Uterus (tissue), 4 donors: Measurements from ENCODE around the gene ANO4. TPM values are rescaled to one million over a fixed set of nuclear protein-coding genes. Genes with fewer than 3 reads are reported as not detected.
"Not testable (repeated sequence)": the region's sequence is repeated elsewhere in the genome, so short reads cannot be mapped to it uniquely, and the experiment has no call there.

Experiments used
- DNase-seq, 2 donors: peaks; one replicate each; pipeline ENCODE4 v3.0.0-alpha.2; 2019 to 2020
- H3K27ac ChIP-seq, 2 donors: fragments of 200-600 bp; sonication (generic); 1 replicate in 1 of 2; 2 replicates in 1 of 2; pipeline ENCODE4 v1.5.1; 2016 to 2018
- H3K27me3 ChIP-seq, 2 donors: fragments of 200-600 bp; sonication (generic); one replicate each; pipeline ENCODE4 v1.5.1; 2018 to 2019; ENCODE audit warnings: control low read depth in 1 of 2
- H3K36me3 ChIP-seq, 2 donors: fragments of 200-600 bp; sonication (generic); one replicate each; pipeline ENCODE4 v1.5.1; 2019; ENCODE audit warnings: control low read depth in 1 of 2
- H3K4me1 ChIP-seq, 2 donors: fragments of 200-600 bp; sonication (generic); one replicate each; pipeline ENCODE4 v1.5.1; 2018 to 2019; ENCODE audit warnings: control low read depth in 1 of 2
- H3K4me3 ChIP-seq, 2 donors: fragments of 200-600 bp; sonication (generic); 1 replicate in 1 of 2; 2 replicates in 1 of 2; pipeline ENCODE4 v1.5.1; 2018 to 2019; ENCODE audit warnings: mild to moderate bottlenecking in 1 of 2
- H3K9me3 ChIP-seq, 2 donors: fragments of 200-600 bp; sonication (generic); one replicate each; pipeline ENCODE4 v1.5.1; 2019; ENCODE audit warnings: control low read depth in 1 of 2
- CTCF ChIP-seq, 4 experiments: fragments of 200-600 bp in 2 of 4; fragments of 450-650 bp in 2 of 4; sonication (generic) in 2 of 4; IDR thresholded peaks; one replicate each; pipeline ENCODE4 v1.5.1; 2016 to 2019; ENCODE audit warnings: antibody characterized with exemption in 4 of 4, mild to moderate bottlenecking in 2 of 4, moderate library complexity in 1 of 4
- POLR2A ChIP-seq, 2 donors: fragments of 450-650 bp; IDR thresholded peaks; one replicate each; pipeline ENCODE4 v1.6.1; 2016; ENCODE audit warnings: antibody characterized with exemption in 2 of 2, mild to moderate bottlenecking in 1 of 2, moderate library complexity in 1 of 2
- intact Hi-C: fragments of 100-400 bp; cut with DNase I; formaldehyde crosslinking; loops from one replicate; pipeline ENCODE4 v1.15.1; 2023; ENCODE audit warnings: low total_unique reads
- total RNA-seq, 4 donors: library from RNA; depleted of rRNA in 3 of 4; stranded (reverse); fragments of >200 nt in 3 of 4; gene quantifications; one replicate each; pipeline versions ENCODE4 v1.1.0 to v1.2.4, GENCODE V29; 2014 to 2023
- donor health status: DM: yes; HTN: yes; CAD: no.

Gene ANO4
- total RNA-seq, 4 donors from 2014 or later = under 0.01 to 18.5 (median 1.4) TPM; not detected in 1

GRCh38 chr12:100932571-100932970 lies 138.0 kb downstream of the ANO4 start:
- TF ChIP-seq CTCF (IDR thresholded peaks at IDR 0.05) (no peak), POLR2A (IDR thresholded peaks at IDR 0.05) (no peak)
- no peaks in the 10 kb centered on the region for H3K9me3 ChIP-seq
- no peaks in the 10 kb centered on the region for H3K4me1 ChIP-seq
- no peaks in the 10 kb centered on the region for H3K36me3 ChIP-seq
- no peak for DNase-seq
- H3K27me3 ChIP-seq = no peaks in the 10 kb centered on the region
- intact Hi-C loops = no loop called here
- no peak overlapping the region for H3K4me3 ChIP-seq
- H3K27ac ChIP-seq = no peak overlapping the region

- DNase-seq, H3K9me3 ChIP-seq, H3K27me3 ChIP-seq, H3K36me3 ChIP-seq, H3K4me3 ChIP-seq, intact Hi-C loops, H3K4me1 ChIP-seq, H3K27ac ChIP-seq: not testable (repeated sequence)
These were observed 139.0 kb downstream of the ANO4 start for GRCh38 chr12:100933531-100933930.

GRCh38 chr12:100935929-100936328 lies 141.4 kb downstream of the ANO4 start:
- Histone ChIP-seq H3K4me3 (no peak overlapping the region), H3K36me3 (no peaks in the 10 kb centered on the region), H3K27ac (no peak overlapping the region), H3K9me3 (no peaks in the 10 kb centered on the region), H3K4me1 (no peaks in the 10 kb centered on the region), H3K27me3 (no peaks in the 10 kb centered on the region)
- TF ChIP-seq POLR2A (IDR thresholded peaks at IDR 0.05) = no peak
- no peak for TF ChIP-seq CTCF (IDR thresholded peaks at IDR 0.05)
- intact Hi-C loops = no loop called here
- no peak for DNase-seq

GRCh38 chr12:100936661-100937060 lies 142.1 kb downstream of the ANO4 start:
- H3K4me3 ChIP-seq = no peak overlapping the region
- no peak for TF ChIP-seq CTCF (IDR thresholded peaks at IDR 0.05)
- no peak for TF ChIP-seq POLR2A (IDR thresholded peaks at IDR 0.05)
- intact Hi-C loops = no loop called here

GRCh38 chr12:100940503-100940902 lies 145.9 kb downstream of the ANO4 start:
- no peaks in the 10 kb centered on the region for H3K27me3 ChIP-seq
- no peak overlapping the region for H3K27ac ChIP-seq
- DNase-seq = no peak
- H3K4me1 ChIP-seq = no peaks in the 10 kb centered on the region
- H3K36me3 ChIP-seq = no peaks in the 10 kb centered on the region
- intact Hi-C loops = no loop called here
- TF ChIP-seq CTCF (IDR thresholded peaks at IDR 0.05) (no peak), POLR2A (IDR thresholded peaks at IDR 0.05) (no peak)
- H3K9me3 ChIP-seq = no peaks in the 10 kb centered on the region
- H3K4me3 ChIP-seq = no peak overlapping the region

More at GRCh38 chr12:100936661-100937060, 142.1 kb downstream of the ANO4 start:
- no peaks in the 10 kb centered on the region for H3K36me3 ChIP-seq
- no peaks in the 10 kb centered on the region for H3K9me3 ChIP-seq
- H3K27ac ChIP-seq = no peak overlapping the region
- H3K4me1 ChIP-seq = no peaks in the 10 kb centered on the region
- H3K27me3 ChIP-seq = no peaks in the 10 kb centered on the region
- DNase-seq = no peak
